ENCODE data around the gene GALNT18.
"Not testable (repeated sequence)": the region's sequence is repeated elsewhere in the genome, so short reads cannot be mapped to it uniquely, and the experiment has no call there.

Gene GALNT18

GRCh38 chr11:11384829-11385228 lies 237.0 kb downstream of the GALNT18 start:
- DNase-seq (ENCODE audit: low read depth) = no peak

GRCh38 chr11:11383995-11384394 lies 237.8 kb downstream of the GALNT18 start:
- no peak for DNase-seq (ENCODE audit: low read depth)

- DNase-seq (ENCODE audit: low read depth) = no peak
Measured at GRCh38 chr11:11382858-11383532, 238.8 kb downstream of the GALNT18 start.

GRCh38 chr11:11381471-11382105 lies 240.2 kb downstream of the GALNT18 start:
- no peak for DNase-seq (ENCODE audit: low read depth)

- DNase-seq (ENCODE audit: low read depth) = no peak
Measured at GRCh38 chr11:11380883-11381282, 240.9 kb downstream of the GALNT18 start.

- no peak for DNase-seq (ENCODE audit: low read depth)
Measured at GRCh38 chr11:11380340-11380739, 241.5 kb downstream of the GALNT18 start.

- no peak for DNase-seq (ENCODE audit: low read depth)
Measured at GRCh38 chr11:11379661-11380060, 242.1 kb downstream of the GALNT18 start.

- no peak for DNase-seq (ENCODE audit: low read depth)
Measured at GRCh38 chr11:11378184-11378940, 243.4 kb downstream of the GALNT18 start.

- DNase-seq (ENCODE audit: low read depth) = no peak
Measured at GRCh38 chr11:11374358-11375148, 247.3 kb downstream of the GALNT18 start.

- DNase-seq (ENCODE audit: low read depth) = no peak
Measured at GRCh38 chr11:11373934-11374333, 247.9 kb downstream of the GALNT18 start.

GRCh38 chr11:11372461-11372860 lies 249.3 kb downstream of the GALNT18 start:
- no peak for DNase-seq (ENCODE audit: low read depth)

- no peak for DNase-seq (ENCODE audit: low read depth)
Measured at GRCh38 chr11:11370962-11371303, 250.9 kb downstream of the GALNT18 start.

GRCh38 chr11:11370255-11370961 lies 251.4 kb downstream of the GALNT18 start:
- no peak for DNase-seq (ENCODE audit: low read depth)

GRCh38 chr11:11366793-11367192 lies 255.0 kb downstream of the GALNT18 start:
- DNase-seq (ENCODE audit: low read depth) = no peak

- no peak for DNase-seq (ENCODE audit: low read depth)
Measured at GRCh38 chr11:11363674-11364073, 258.1 kb downstream of the GALNT18 start.

- DNase-seq (ENCODE audit: low read depth) = no peak
Measured at GRCh38 chr11:11359611-11360010, 262.2 kb downstream of the GALNT18 start.

- no peak for DNase-seq (ENCODE audit: low read depth)
Measured at GRCh38 chr11:11356842-11357241, 265.0 kb downstream of the GALNT18 start.

- DNase-seq (ENCODE audit: low read depth) = not testable (repeated sequence)
Measured at GRCh38 chr11:11352878-11353277, 268.9 kb downstream of the GALNT18 start, which contains the start of gene CSNK2A3. CSNK2A3 (minus strand) TSS chr11:11353250; CDS start chr11:11353119, 131 bp downstream.

GRCh38 chr11:11351851-11352250 lies 270.0 kb downstream of the GALNT18 start:
- DNase-seq (ENCODE audit: low read depth) = not testable (repeated sequence)

GRCh38 chr11:11351042-11351586 lies 270.7 kb downstream of the GALNT18 start:
- no peak for DNase-seq (ENCODE audit: low read depth)

GRCh38 chr11:11349870-11350337 lies 271.9 kb downstream of the GALNT18 start:
- no peak for DNase-seq (ENCODE audit: low read depth)
